Peyer's patch (tissue), 4 donors: ENCODE measurements around the gene OSBPL9.

ENCODE experiments used
- POLR2A ChIP-seq, 2 donors: fragments of 450-650 bp; IDR thresholded peaks; one replicate each; pipeline ENCODE4 v1.5.1; 2017; ENCODE audit warnings: antibody characterized with exemption in 2 of 2, mild to moderate bottlenecking in 2 of 2, moderate library complexity in 2 of 2
- TF ChIP-seq, protein P1 (sequence below), 6 experiments: fragments of 450-650 bp in 4 of 6; fragments of 200-600 bp in 2 of 6; sonication (generic) in 1 of 6; IDR thresholded peaks; one replicate each; pipeline ENCODE4 v1.5.1; 2017 to 2019; ENCODE audit warnings: antibody characterized with exemption in 6 of 6, mild to moderate bottlenecking in 3 of 6, moderate library complexity in 1 of 6

DNA sequence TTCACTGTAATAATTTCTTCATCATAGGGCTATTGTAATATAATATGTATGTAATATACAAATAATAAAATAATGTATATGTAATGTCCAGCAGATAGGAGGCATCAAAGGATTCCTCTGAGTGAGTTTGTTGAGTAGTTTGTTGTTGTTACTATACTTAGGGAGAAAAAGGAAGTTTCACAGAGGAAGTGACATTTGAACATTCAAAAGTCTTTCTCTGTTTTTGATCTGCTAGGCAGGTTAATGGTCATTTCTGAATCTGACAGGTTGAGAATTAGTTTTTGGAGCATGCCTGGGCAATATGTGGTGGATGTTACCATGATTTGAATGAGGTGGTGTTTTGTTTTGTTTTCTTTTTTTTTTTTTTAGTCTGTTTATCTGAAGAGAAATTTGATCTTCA lies 159.5 kb downstream of the OSBPL9 start:
- TF ChIP-seq, protein P1, sequence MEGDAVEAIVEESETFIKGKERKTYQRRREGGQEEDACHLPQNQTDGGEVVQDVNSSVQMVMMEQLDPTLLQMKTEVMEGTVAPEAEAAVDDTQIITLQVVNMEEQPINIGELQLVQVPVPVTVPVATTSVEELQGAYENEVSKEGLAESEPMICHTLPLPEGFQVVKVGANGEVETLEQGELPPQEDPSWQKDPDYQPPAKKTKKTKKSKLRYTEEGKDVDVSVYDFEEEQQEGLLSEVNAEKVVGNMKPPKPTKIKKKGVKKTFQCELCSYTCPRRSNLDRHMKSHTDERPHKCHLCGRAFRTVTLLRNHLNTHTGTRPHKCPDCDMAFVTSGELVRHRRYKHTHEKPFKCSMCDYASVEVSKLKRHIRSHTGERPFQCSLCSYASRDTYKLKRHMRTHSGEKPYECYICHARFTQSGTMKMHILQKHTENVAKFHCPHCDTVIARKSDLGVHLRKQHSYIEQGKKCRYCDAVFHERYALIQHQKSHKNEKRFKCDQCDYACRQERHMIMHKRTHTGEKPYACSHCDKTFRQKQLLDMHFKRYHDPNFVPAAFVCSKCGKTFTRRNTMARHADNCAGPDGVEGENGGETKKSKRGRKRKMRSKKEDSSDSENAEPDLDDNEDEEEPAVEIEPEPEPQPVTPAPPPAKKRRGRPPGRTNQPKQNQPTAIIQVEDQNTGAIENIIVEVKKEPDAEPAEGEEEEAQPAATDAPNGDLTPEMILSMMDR (IDR thresholded peaks at IDR 0.05) = no peak
- no peak for TF ChIP-seq POLR2A (IDR thresholded peaks at IDR 0.05)
